ENCODE results near the gene SH3BP4.
"Not testable (repeated sequence)": the region's sequence is repeated elsewhere in the genome, so short reads cannot be mapped to it uniquely, and the experiment has no call there.

Gene SH3BP4

GRCh38 chr2:235056768-235057167 lies 105.0 kb downstream of the SH3BP4 start:
- no peak overlapping the region for H3K4me3 ChIP-seq (ENCODE audit: low read depth, low read length)
- TF ChIP-seq CTCF (IDR thresholded peaks at IDR 0.05; ENCODE audit: low read depth, low read length, missing control alignments) = no peak
- no peak for DNase-seq (ENCODE audit: low read depth)

GRCh38 chr2:235057616-235058015 lies 105.8 kb downstream of the SH3BP4 start:
- H3K4me3 ChIP-seq (ENCODE audit: low read depth, low read length); DNase-seq (ENCODE audit: low read depth): not testable (repeated sequence)

- no peak for DNase-seq (ENCODE audit: low read depth)
- TF ChIP-seq CTCF (IDR thresholded peaks at IDR 0.05; ENCODE audit: low read depth, low read length, missing control alignments) = no peak
- H3K4me3 ChIP-seq (ENCODE audit: low read depth, low read length) = no peak overlapping the region
Observed at GRCh38 chr2:235059161-235059560, 107.3 kb downstream of the SH3BP4 start.

GRCh38 chr2:235061656-235062055 lies 109.8 kb downstream of the SH3BP4 start:
- no peak overlapping the region for H3K4me3 ChIP-seq (ENCODE audit: low read depth, low read length)
- DNase-seq (ENCODE audit: low read depth) = no peak
- no peak for TF ChIP-seq CTCF (IDR thresholded peaks at IDR 0.05; ENCODE audit: low read depth, low read length, missing control alignments)

- DNase-seq (ENCODE audit: low read depth) = no peak
- no peak for TF ChIP-seq CTCF (IDR thresholded peaks at IDR 0.05; ENCODE audit: low read depth, low read length, missing control alignments)
- H3K4me3 ChIP-seq (ENCODE audit: low read depth, low read length) = no peak overlapping the region
Observed at GRCh38 chr2:235063471-235063961, 111.7 kb downstream of the SH3BP4 start.

GRCh38 chr2:235064976-235065375 lies 113.2 kb downstream of the SH3BP4 start:
- H3K4me3 ChIP-seq (ENCODE audit: low read depth, low read length) = no peak overlapping the region
- no peak for DNase-seq (ENCODE audit: low read depth)
- no peak for TF ChIP-seq CTCF (IDR thresholded peaks at IDR 0.05; ENCODE audit: low read depth, low read length, missing control alignments)

GRCh38 chr2:235066490-235066889 lies 114.7 kb downstream of the SH3BP4 start:
- TF ChIP-seq CTCF (IDR thresholded peaks at IDR 0.05; ENCODE audit: low read depth, low read length, missing control alignments) = no peak
- DNase-seq (ENCODE audit: low read depth) = no peak
- no peak overlapping the region for H3K4me3 ChIP-seq (ENCODE audit: low read depth, low read length)

All from GM12864 (cell line).